CD1c-positive myeloid dendritic cell (primary cell): ENCODE results near the gene DNASE2B.

ENCODE experiments used
- DNase-seq: peaks from one replicate; pipeline ENCODE4 v3.0.0-alpha.2; 2016; ENCODE audit errors: extremely low spot score

The DNASE2B gene

DNA sequence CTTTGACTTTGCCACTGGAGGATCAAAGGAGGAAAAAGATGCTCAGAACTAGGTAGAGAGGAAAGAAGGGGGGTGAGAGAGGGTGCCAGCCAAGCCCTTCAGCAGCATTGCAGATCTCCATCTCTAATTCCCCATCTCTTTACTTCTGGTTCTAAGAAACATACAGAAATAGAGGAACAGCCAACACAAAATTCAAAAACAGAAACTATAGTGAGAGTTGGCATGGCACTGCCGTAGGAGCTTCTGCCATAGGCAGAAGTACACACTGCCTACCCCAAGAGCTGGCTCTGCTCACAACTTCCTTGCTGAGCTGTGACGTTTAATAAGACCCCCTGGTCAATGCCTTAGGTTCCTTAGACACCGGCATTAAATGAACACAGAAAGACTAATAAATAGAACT lies 54.2 kb downstream of the DNASE2B start:
- DNase-seq = peak; percentile 24

DNA sequence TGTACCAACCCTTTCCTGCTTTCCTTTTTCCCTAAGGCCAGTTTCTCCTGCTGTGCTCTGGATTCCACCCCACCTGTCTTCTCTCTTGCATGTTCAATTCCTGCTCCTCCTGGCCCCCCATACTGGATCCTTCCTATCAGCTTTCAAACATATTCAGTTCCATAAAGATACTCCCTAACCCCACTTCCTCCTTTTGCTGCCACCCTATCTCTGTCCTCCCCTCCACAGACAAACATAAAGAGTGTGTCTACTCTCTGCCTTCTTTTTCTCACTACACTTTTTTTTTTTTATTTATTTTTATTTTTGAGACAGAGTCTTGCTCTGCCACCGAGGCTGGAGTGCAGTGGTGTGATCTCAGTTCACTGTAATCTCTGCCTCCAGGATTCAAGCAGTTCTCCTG lies 63.8 kb downstream of the DNASE2B start:
- no peak for DNase-seq
